DOHH2 (cell line): Measurements from ENCODE around the gene NETO1.

Source experiments
- H3F3A ChIP-seq: fragments of 200-600 bp; sonication (generic), shearing (Covaris generic); 2 replicates; pipeline ENCODE4 v1.6.0; 2016; ENCODE audit warnings: antibody characterized with exemption, mild to moderate bottlenecking; ENCODE audit not compliant: control insufficient read depth, insufficient read depth
- H3K27ac ChIP-seq: fragments of 200-600 bp; sonication (generic); 2 replicates; pipeline ENCODE4 v1.5.1; 2014; ENCODE audit warnings: low read depth, mild to moderate bottlenecking, low read length, moderate library complexity
- H3K27me3 ChIP-seq: fragments of 200-600 bp; sonication (generic); 2 replicates; pipeline ENCODE4 v1.6.1; 2014; ENCODE audit warnings: mild to moderate bottlenecking, low read length, mixed read lengths; ENCODE audit not compliant: control insufficient read depth
- H3K36me3 ChIP-seq: fragments of 200-600 bp; sonication (generic); 2 replicates; pipeline ENCODE4 v1.6.1; 2014; ENCODE audit warnings: mild to moderate bottlenecking, low read length, moderate library complexity, mixed read lengths; ENCODE audit not compliant: control insufficient read depth
- H3K4me1 ChIP-seq: fragments of 200-600 bp; sonication (generic); 2 replicates; pipeline ENCODE4 v1.6.1; 2014; ENCODE audit warnings: mild to moderate bottlenecking, low read length, mixed read lengths; ENCODE audit not compliant: control insufficient read depth
- H3K4me2 ChIP-seq: fragments of 200-600 bp; sonication (generic); 2 replicates; pipeline ENCODE4 v1.6.0; 2014; ENCODE audit warnings: mild to moderate bottlenecking, low read length, moderate library complexity
- H3K4me3 ChIP-seq: fragments of 200-600 bp; sonication (generic); 2 replicates; pipeline ENCODE4 v1.5.1; 2014; ENCODE audit warnings: mild to moderate bottlenecking, low read length, mixed read lengths
- H3K79me2 ChIP-seq: fragments of 200-600 bp; sonication (generic); 2 replicates; pipeline ENCODE4 v1.6.1; 2014; ENCODE audit warnings: mild to moderate bottlenecking, low read length, mixed read lengths; ENCODE audit not compliant: control insufficient read depth
- H3K9me2 ChIP-seq: fragments of 200-600 bp; sonication (generic); replicated peaks from 2 replicates; pipeline ENCODE4 v1.6.1; 2014; ENCODE audit warnings: mild to moderate bottlenecking, low read length, mixed read lengths; ENCODE audit not compliant: control insufficient read depth
- H3K9me3 ChIP-seq: fragments of 200-600 bp; sonication (generic); 2 replicates; pipeline ENCODE4 v1.6.1; 2014; ENCODE audit warnings: antibody characterized with exemption, low read length, mixed read lengths; ENCODE audit not compliant: control insufficient read depth, insufficient read depth
- H4K20me1 ChIP-seq: fragments of 200-600 bp; sonication (generic); 2 replicates; pipeline ENCODE4 v1.6.0; 2014; ENCODE audit warnings: low read depth, mild to moderate bottlenecking, antibody characterized with exemption, low read length, moderate library complexity; ENCODE audit not compliant: control insufficient read depth, insufficient read depth
- CTCF ChIP-seq: fragments of 200-600 bp; sonication (generic); IDR thresholded peaks from one replicate; pipeline ENCODE4 v1.5.1; 2014; ENCODE audit warnings: antibody characterized with exemption, mild to moderate bottlenecking, low read depth, low read length; ENCODE audit not compliant: poor library complexity, severe bottlenecking
- EZH2phosphoT487 ChIP-seq: fragments of 200-600 bp; sonication (generic); IDR thresholded peaks from 2 replicates; pipeline ENCODE4 v1.6.1; 2017; ENCODE audit warnings: borderline replicate concordance, mild to moderate bottlenecking, antibody characterized with exemption, low read length, moderate library complexity, mixed read lengths

NETO1 gene

GRCh38 chr18:72878561-72878960 lies 10.8 kb upstream of the NETO1 start:
- Histone ChIP-seq H3K4me1 (no peaks in the 10 kb centered on the region), H3K79me2 (no peaks in the 10 kb centered on the region), H3K27me3 (no peaks in the 10 kb centered on the region), H3K27ac (no peak overlapping the region), H3K4me2 (no peak overlapping the region), H3K4me3 (no peak overlapping the region), H3K9me3 (no peaks in the 10 kb centered on the region), H4K20me1 (no peaks in the 10 kb centered on the region), H3K36me3 (no peaks in the 10 kb centered on the region), H3K9me2 (no peaks in the 10 kb centered on the region), H3F3A (no peaks in the 10 kb centered on the region)
- TF ChIP-seq EZH2phosphoT487, result no peak
- TF ChIP-seq CTCF, result no peak

- no peak overlapping the region for H3K4me3 ChIP-seq
- no peaks in the 10 kb centered on the region for H3K79me2 ChIP-seq
- no peak overlapping the region for H3K4me2 ChIP-seq
- TF ChIP-seq CTCF, result no peak
- H3K9me2 ChIP-seq, result no peaks in the 10 kb centered on the region
- no peaks in the 10 kb centered on the region for H4K20me1 ChIP-seq
- H3K36me3 ChIP-seq, result no peaks in the 10 kb centered on the region
- H3K4me1 ChIP-seq, result no peaks in the 10 kb centered on the region
- no peaks in the 10 kb centered on the region for H3K27me3 ChIP-seq
- H3F3A ChIP-seq, result no peaks in the 10 kb centered on the region
- no peak overlapping the region for H3K27ac ChIP-seq
- no peaks in the 10 kb centered on the region for H3K9me3 ChIP-seq
These were observed 10.4 kb upstream of the NETO1 start for GRCh38 chr18:72878143-72878542.

- Histone ChIP-seq H3K27me3 (no peaks in the 10 kb centered on the region), H3K4me3 (no peak overlapping the region), H4K20me1 (no peaks in the 10 kb centered on the region), H3K27ac (no peak overlapping the region), H3F3A (no peaks in the 10 kb centered on the region), H3K36me3 (no peaks in the 10 kb centered on the region), H3K4me2 (no peak overlapping the region), H3K79me2 (no peaks in the 10 kb centered on the region), H3K9me3 (peaks cover 4% of the 10 kb centered on the region; the same call in 1 of the 2 replicates), H3K9me2 (no peaks in the 10 kb centered on the region), H3K4me1 (no peaks in the 10 kb centered on the region)
- TF ChIP-seq CTCF (no peak), EZH2phosphoT487 (no peak)
These were observed 3.3 kb upstream of the NETO1 start for GRCh38 chr18:72871091-72871490.
